Liver (tissue), 9 donors: ENCODE results near the gene MIEF1. TPM values are rescaled to one million over a fixed set of nuclear protein-coding genes. Genes with fewer than 3 reads are reported as not detected.

Experiments used
- DNase-seq: peaks from one replicate; pipeline ENCODE4 v3.0.0-alpha.2; 2017; ENCODE audit warnings: low spot score
- H3K27ac ChIP-seq, 2 donors: one replicate each; pipeline ENCODE4 v1.7.0; 2013; ENCODE audit warnings: inconsistent platforms in 2 of 2, low read length in 2 of 2, control low read depth in 1 of 2, low read depth in 1 of 2, mild to moderate bottlenecking in 1 of 2
- H3K27me3 ChIP-seq, 4 donors: one replicate each; pipeline versions ENCODE4 v1.6.1 to v1.7.0; 2013; ENCODE audit warnings: low read length in 3 of 4, inconsistent platforms in 1 of 4, mild to moderate bottlenecking in 1 of 4, moderate library complexity in 1 of 4; ENCODE audit not compliant: control insufficient read depth in 4 of 4, insufficient read depth in 4 of 4
- H3K36me3 ChIP-seq, 4 donors: one replicate each; pipeline versions ENCODE4 v1.6.1 to v1.7.0; 2013; ENCODE audit warnings: low read length in 3 of 4, mild to moderate bottlenecking in 3 of 4, low read depth in 1 of 4, moderate library complexity in 1 of 4; ENCODE audit not compliant: control insufficient read depth in 4 of 4, insufficient read depth in 3 of 4
- H3K4me1 ChIP-seq, 4 donors: one replicate each; pipeline versions ENCODE4 v1.6.1 to v1.7.0; 2013; ENCODE audit warnings: low read length in 3 of 4, mild to moderate bottlenecking in 3 of 4, moderate library complexity in 1 of 4; ENCODE audit not compliant: control insufficient read depth in 4 of 4, insufficient read depth in 4 of 4
- H3K4me3 ChIP-seq, 3 donors: one replicate each; pipeline versions ENCODE4 v1.6.1 to v1.7.0; 2013; ENCODE audit warnings: low read length in 3 of 3, control low read depth in 1 of 3, low read depth in 1 of 3, mild to moderate bottlenecking in 1 of 3
- H3K9ac ChIP-seq, 2 donors: one replicate each; pipeline ENCODE4 v1.7.0; 2013; ENCODE audit warnings: low read length in 2 of 2, mild to moderate bottlenecking in 2 of 2, moderate library complexity in 2 of 2, control low read depth in 1 of 2, low read depth in 1 of 2
- H3K9me3 ChIP-seq, 4 donors: one replicate each; pipeline versions ENCODE4 v1.6.1 to v1.7.0; 2013; ENCODE audit warnings: low read length in 3 of 4; ENCODE audit not compliant: control insufficient read depth in 4 of 4
- EGR1 ChIP-seq, 2 donors: IDR thresholded peaks; 2 replicates each; pipeline ENCODE4 v1.6.1; 2016 to 2018; ENCODE audit warnings: antibody characterized with exemption in 2 of 2, low read depth in 2 of 2
- FOXA1 ChIP-seq: IDR thresholded peaks from 2 replicates; pipeline ENCODE4 v1.6.1; 2016; ENCODE audit warnings: antibody characterized with exemption
- FOXA2 ChIP-seq: IDR thresholded peaks from 2 replicates; pipeline ENCODE4 v1.6.1; 2016; ENCODE audit warnings: antibody characterized with exemption
- GABPA ChIP-seq, 2 donors: IDR thresholded peaks in 1 of 2; conservative IDR thresholded peaks in 1 of 2; 2 replicates each; pipeline ENCODE4 v1.6.1; 2016; ENCODE audit warnings: antibody characterized with exemption in 2 of 2, mild to moderate bottlenecking in 1 of 2, moderate library complexity in 1 of 2
- HNF4A ChIP-seq, 2 donors: conservative IDR thresholded peaks; 2 replicates each; pipeline ENCODE4 v1.6.1; 2016; ENCODE audit warnings: antibody characterized with exemption in 2 of 2, mild to moderate bottlenecking in 2 of 2
- HNF4G ChIP-seq: IDR thresholded peaks from 2 replicates; pipeline ENCODE4 v1.6.1; 2016; ENCODE audit warnings: antibody characterized with exemption
- JUND ChIP-seq, 2 donors: IDR thresholded peaks; 2 replicates each; pipeline ENCODE4 v1.6.1; 2016; ENCODE audit warnings: antibody characterized with exemption in 2 of 2
- NR2F2 ChIP-seq: IDR thresholded peaks from 2 replicates; pipeline ENCODE4 v1.6.1; 2016; ENCODE audit warnings: antibody characterized with exemption
- RAD21 ChIP-seq, 2 donors: IDR thresholded peaks; 2 replicates each; pipeline ENCODE4 v1.6.1; 2016; ENCODE audit warnings: antibody characterized with exemption in 2 of 2, mild to moderate bottlenecking in 2 of 2
- RXRA ChIP-seq, 2 donors: IDR thresholded peaks; 2 replicates each; pipeline ENCODE4 v1.6.1; 2017 to 2018; ENCODE audit warnings: antibody characterized with exemption in 2 of 2, mild to moderate bottlenecking in 1 of 2
- SP1 ChIP-seq: IDR thresholded peaks from 2 replicates; pipeline ENCODE4 v1.6.1; 2018; ENCODE audit warnings: antibody characterized with exemption, mild to moderate bottlenecking
- TAF1 ChIP-seq: conservative IDR thresholded peaks from 2 replicates; pipeline ENCODE4 v1.6.1; 2016; ENCODE audit warnings: antibody characterized with exemption, mild to moderate bottlenecking
- YY1 ChIP-seq: IDR thresholded peaks from 2 replicates; pipeline ENCODE4 v1.6.1; 2016; ENCODE audit warnings: antibody characterized with exemption, mild to moderate bottlenecking
- WGBS: extraction: QIAGEN DNeasy Blood & Tissue Kit; methylation state at CpG from one replicate; pipeline ENCODE4 v1.1.7; 2013; 5-methylcytosine and 5-hydroxymethylcytosine counted together
- polyA plus RNA-seq, 2 donors: library from polyadenylated mRNA; stranded (reverse) in 1 of 2; unstranded in 1 of 2; fragments of 200-250 nt in 1 of 2; fragments of >200 nt in 1 of 2; fragmentation: Nextera tagmentation in 1 of 2; extraction: Ambion mirVana in 1 of 2; gene quantifications; one replicate each; pipeline versions ENCODE4 v1.2.1 to v1.2.3, GENCODE V29; 2013 to 2015
- total RNA-seq, 2 donors: library from RNA; depleted of rRNA; stranded (reverse); fragments of >200 nt; gene quantifications; one replicate each; pipeline ENCODE4 v1.2.3, GENCODE V29; 2014
- TF ChIP-seq, protein P1 (sequence below): IDR thresholded peaks from 2 replicates; pipeline ENCODE4 v1.6.1; 2016; ENCODE audit warnings: antibody characterized with exemption
- TF ChIP-seq, protein P2 (sequence below): fragments of 150-350 bp; IDR thresholded peaks from 2 replicates; pipeline ENCODE4 v1.5.1; 2017; ENCODE audit warnings: improper control_type of control experiment, low read depth, low read length; ENCODE audit not compliant: missing input control
- TF ChIP-seq, protein P3 (sequence below): IDR thresholded peaks from 2 replicates; pipeline ENCODE4 v1.6.1; 2016; ENCODE audit warnings: antibody characterized with exemption
- TF ChIP-seq, protein P4 (sequence below): IDR thresholded peaks from 2 replicates; pipeline ENCODE4 v1.6.1; 2016; ENCODE audit warnings: antibody characterized with exemption
- donor health status: healthy.
- donor health status: healthy.
- donor health status: healthy.
- donor health status: healthy.
- donor health status: healthy.

Gene MIEF1
- total and polyA plus RNA-seq, 4 donors = 12.9 to 31.1 (median 20.7) TPM

DNA sequence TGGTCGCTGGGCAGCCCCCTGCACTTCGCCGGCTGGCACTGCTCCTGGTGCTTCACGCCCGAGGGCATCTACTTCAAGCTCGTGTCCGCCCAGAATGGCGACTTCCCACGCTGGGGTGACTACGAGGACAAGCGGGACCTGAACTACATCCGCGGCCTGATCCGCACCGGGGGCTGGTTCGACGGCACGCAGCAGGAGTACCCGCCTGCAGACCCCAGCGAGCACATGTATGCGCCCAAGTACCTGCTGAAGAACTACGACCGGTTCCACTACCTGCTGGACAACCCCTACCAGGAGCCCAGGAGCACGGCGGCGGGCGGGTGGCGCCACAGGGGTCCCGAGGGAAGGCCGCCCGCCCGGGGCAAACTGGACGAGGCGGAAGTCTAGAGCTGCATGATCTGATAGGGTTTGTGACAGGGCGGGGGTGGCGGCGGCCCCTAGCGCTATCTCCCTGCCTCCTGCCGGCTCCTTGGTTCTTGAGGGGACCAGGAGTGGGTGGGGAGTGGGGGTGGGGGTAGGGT is 13.5 kb upstream of the MIEF1 start (continued):
- TF ChIP-seq TAF1 = no peak

DNA sequence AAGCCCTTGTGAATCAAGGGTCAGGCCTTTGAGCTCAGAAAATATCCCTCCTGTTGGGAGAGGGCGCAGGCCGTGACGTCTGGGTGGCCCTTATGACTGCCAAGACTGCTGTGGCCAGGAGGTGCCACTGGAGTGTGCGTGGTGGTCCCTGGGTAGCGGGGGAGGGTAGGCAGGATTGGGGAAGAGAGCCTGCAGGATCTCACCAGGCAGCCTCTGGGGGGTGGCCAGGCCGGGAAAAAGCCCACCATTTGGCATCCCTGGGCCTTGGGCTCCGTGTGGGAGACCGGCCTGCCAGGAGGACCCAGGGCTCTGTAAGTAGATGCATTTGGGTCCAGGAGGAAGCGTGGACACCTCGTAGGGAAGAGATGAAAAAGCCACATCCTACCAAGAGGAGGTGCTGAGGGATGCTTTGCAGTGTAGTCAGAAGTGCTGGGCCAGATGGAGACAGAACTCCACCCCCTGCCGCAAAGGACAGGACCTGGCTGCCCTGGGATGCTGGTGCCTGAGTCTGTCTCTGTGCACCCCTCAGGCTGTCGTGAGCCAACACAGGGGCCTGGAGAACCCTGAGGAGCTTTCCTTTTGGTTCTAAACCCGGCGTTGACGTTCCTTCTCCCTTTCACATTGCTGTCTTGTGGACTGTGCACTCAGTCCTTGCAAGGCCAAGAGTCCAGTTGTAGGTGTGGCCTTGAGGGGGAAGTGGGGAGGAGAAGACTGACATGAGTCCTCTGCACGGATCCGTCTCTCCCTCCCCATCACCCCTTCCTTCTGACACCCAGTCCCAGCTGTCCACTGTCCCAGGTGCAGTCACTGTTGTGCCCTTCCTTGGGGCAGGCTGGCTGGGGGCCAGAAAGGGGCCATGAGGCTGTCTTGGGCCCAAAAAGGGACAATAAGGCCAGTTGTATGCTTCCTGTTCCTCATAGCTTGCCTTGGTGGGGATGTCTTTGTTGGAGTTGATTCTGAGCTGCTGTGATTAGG is 12.7 kb upstream of the MIEF1 start:
- Histone ChIP-seq H3K36me3 (no peaks in the 10 kb centered on the region), H3K9me3 (no peaks in the 10 kb centered on the region), H3K4me3 (no peak overlapping the region), H3K27me3 (no peaks in the 10 kb centered on the region), H3K4me1 (no peaks in the 10 kb centered on the region), H3K9ac (no peak overlapping the region), H3K27ac (no peak overlapping the region)
- no peak for DNase-seq
- WGBS = 77% methylated on average over 17 of the region's 17 CpGs
- TF ChIP-seq FOXA2 (no peak), TAF1 (no peak), FOXA1 (no peak), RXRA (IDR thresholded peaks at IDR 0.05) (no peak), SP1 (no peak), RAD21 (IDR thresholded peaks at IDR 0.05) (no peak), GABPA (IDR thresholded peaks at IDR 0.05 in 1 of 2, conservative IDR thresholded peaks at IDR 0.05 in 1 of 2) (no peak), JUND (IDR thresholded peaks at IDR 0.05) (no peak)
- TF ChIP-seq, protein P1, sequence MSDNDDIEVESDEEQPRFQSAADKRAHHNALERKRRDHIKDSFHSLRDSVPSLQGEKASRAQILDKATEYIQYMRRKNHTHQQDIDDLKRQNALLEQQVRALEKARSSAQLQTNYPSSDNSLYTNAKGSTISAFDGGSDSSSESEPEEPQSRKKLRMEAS = no peak

DNA sequence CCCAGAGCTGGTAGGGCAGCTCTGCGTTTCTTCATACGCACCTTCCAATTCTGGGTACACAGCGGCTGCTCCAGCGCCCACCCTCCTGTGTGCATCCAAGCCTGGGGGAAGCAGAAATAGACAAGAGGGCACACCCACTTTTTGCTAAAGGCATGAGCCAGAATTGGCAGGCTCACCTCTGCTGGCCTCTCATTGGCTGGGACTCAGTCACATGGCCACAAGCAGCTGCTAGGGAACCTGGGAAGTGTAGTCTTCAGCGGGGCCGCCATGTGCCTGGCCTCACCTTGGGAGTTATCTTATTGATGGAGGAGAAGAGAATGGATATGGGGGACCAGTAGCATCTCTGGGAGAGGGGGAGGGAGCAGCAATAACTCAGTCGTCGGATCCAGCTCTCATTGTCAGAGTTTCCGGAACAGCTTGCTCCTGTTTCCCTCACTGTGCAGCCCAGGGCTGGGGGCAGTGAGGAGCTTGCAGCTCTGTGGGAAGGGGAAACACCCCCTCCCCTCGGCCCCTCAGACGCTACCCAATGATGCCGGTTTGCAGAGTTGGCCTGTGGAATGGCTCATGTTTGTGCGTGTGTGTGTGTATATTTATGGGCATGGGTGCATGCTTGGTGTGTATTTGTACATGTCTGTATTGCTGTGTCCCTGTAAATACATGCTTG is 11.8 kb upstream of the MIEF1 start:
- Histone ChIP-seq H3K9me3 (no peaks in the 10 kb centered on the region), H3K36me3 (no peaks in the 10 kb centered on the region), H3K4me1 (no peaks in the 10 kb centered on the region), H3K27ac (no peak overlapping the region), H3K4me3 (no peak overlapping the region), H3K9ac (no peak overlapping the region), H3K27me3 (no peaks in the 10 kb centered on the region)
- WGBS = 42% methylated on average over 13 of the region's 13 CpGs
- peak; percentile 83 for DNase-seq
- TF ChIP-seq YY1 = peak; percentile 77
- no peak for TF ChIP-seq EGR1 (IDR thresholded peaks at IDR 0.05; ENCODE audit: low read depth in 2 of 2)

DNA sequence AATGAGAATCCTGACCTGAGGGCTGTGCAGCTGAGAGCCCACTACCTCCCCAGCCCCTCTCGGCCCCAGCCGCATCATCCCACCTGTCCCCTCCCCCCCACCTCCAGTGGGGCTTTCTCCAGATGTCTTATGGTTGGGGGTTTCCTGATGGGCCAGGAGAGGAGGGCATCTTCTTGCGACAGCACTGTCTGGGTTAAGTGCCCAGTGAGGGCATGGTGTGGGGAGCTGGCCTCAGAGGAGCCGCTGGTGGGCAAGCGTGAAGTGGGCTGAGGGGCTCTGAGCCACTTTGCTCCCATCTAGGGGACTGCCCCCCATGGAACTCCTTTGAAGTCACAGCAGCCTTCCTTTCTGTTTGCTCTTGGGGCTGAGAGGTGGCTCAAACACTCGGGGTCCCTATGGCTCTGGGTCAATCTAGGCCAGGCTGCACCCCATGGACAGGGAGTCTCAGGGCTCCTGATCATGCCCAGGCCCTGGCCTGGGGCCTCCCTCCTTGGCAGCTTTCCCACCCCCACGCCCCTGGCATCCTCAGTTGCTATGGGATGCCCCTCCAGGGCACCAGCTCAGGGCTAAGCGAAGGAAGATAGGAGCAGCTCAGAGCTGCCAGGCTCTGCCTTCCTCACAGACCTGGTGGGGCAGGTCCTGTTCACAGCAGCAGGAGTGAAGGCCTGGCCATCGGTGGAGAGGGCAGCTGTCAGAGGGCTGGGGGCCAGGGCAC is 11.0 kb upstream of the MIEF1 start:
- no peaks in the 10 kb centered on the region for H3K27me3 ChIP-seq
- no peak overlapping the region for H3K9ac ChIP-seq
- H3K36me3 ChIP-seq = no peaks in the 10 kb centered on the region
- no peak for DNase-seq
- no peak overlapping the region for H3K27ac ChIP-seq
- no peak overlapping the region for H3K4me3 ChIP-seq
- no peaks in the 10 kb centered on the region for H3K4me1 ChIP-seq
- 76% methylated on average over 9 of the region's 9 CpGs for WGBS
- H3K9me3 ChIP-seq = no peaks in the 10 kb centered on the region
- TF ChIP-seq HNF4A (conservative IDR thresholded peaks at IDR 0.05) (no peak), TAF1 (no peak), FOXA2 (no peak), GABPA (IDR thresholded peaks at IDR 0.05 in 1 of 2, conservative IDR thresholded peaks at IDR 0.05 in 1 of 2) (no peak), YY1 (no peak), FOXA1 (no peak), HNF4G (no peak), RXRA (IDR thresholded peaks at IDR 0.05) (no peak), JUND (IDR thresholded peaks at IDR 0.05) (no peak), NR2F2 (no peak), RAD21 (IDR thresholded peaks at IDR 0.05) (no peak), SP1 (no peak), EGR1 (IDR thresholded peaks at IDR 0.05; ENCODE audit: low read depth in 2 of 2) (no peak)
- TF ChIP-seq, protein P1 = no peak
- TF ChIP-seq, protein P2, sequence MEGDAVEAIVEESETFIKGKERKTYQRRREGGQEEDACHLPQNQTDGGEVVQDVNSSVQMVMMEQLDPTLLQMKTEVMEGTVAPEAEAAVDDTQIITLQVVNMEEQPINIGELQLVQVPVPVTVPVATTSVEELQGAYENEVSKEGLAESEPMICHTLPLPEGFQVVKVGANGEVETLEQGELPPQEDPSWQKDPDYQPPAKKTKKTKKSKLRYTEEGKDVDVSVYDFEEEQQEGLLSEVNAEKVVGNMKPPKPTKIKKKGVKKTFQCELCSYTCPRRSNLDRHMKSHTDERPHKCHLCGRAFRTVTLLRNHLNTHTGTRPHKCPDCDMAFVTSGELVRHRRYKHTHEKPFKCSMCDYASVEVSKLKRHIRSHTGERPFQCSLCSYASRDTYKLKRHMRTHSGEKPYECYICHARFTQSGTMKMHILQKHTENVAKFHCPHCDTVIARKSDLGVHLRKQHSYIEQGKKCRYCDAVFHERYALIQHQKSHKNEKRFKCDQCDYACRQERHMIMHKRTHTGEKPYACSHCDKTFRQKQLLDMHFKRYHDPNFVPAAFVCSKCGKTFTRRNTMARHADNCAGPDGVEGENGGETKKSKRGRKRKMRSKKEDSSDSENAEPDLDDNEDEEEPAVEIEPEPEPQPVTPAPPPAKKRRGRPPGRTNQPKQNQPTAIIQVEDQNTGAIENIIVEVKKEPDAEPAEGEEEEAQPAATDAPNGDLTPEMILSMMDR = no peak
- TF ChIP-seq, protein P3, sequence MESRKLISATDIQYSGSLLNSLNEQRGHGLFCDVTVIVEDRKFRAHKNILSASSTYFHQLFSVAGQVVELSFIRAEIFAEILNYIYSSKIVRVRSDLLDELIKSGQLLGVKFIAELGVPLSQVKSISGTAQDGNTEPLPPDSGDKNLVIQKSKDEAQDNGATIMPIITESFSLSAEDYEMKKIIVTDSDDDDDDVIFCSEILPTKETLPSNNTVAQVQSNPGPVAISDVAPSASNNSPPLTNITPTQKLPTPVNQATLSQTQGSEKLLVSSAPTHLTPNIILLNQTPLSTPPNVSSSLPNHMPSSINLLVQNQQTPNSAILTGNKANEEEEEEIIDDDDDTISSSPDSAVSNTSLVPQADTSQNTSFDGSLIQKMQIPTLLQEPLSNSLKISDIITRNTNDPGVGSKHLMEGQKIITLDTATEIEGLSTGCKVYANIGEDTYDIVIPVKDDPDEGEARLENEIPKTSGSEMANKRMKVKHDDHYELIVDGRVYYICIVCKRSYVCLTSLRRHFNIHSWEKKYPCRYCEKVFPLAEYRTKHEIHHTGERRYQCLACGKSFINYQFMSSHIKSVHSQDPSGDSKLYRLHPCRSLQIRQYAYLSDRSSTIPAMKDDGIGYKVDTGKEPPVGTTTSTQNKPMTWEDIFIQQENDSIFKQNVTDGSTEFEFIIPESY = no peak
- TF ChIP-seq, protein P4, sequence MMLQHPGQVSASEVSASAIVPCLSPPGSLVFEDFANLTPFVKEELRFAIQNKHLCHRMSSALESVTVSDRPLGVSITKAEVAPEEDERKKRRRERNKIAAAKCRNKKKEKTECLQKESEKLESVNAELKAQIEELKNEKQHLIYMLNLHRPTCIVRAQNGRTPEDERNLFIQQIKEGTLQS = no peak
